PC-3 (cell line): ENCODE results near the gene GPD2. TPM values are rescaled to one million over a fixed set of nuclear protein-coding genes. Genes with fewer than 3 reads are reported as not detected.

ENCODE experiments used
- ATAC-seq: fragments of 200-7000 bp; cut with Tn5 transposase; 2 replicates; pipeline ENCODE4 v1.9.1; 2020; ENCODE audit warnings: mild to moderate bottlenecking, moderate library complexity
- BruUV-seq: library from RNA; stranded (reverse); fragments of 400-500 nt; replicated peaks from 2 replicates; lab custom pipeline; 2021; lab: Mats Ljungman, UMichigan
- CTCF ChIA-PET: fragments of 300-600 bp; sonication (Branson Sonifier 250); formaldehyde crosslinking; loops from one replicate; lab custom pipeline; 2022; ENCODE audit warnings: antibody characterized with exemption; lab: Charles Lee
- POLR2A ChIA-PET: fragments of 300-600 bp; sonication (Branson Sonifier 250); formaldehyde crosslinking; loops from one replicate; lab custom pipeline; 2022; ENCODE audit warnings: antibody characterized with exemption; ENCODE audit not compliant: unreplicated experiment; lab: Charles Lee
- DNase-seq: peaks from one replicate; pipeline ENCODE4 v3.0.0-alpha.2; 2015
- H2AFZ ChIP-seq: fragments of 300-600 bp; sonication (generic); 2 replicates; pipeline ENCODE4 v1.6.0; 2016; ENCODE audit warnings: antibody characterized with exemption, low read length
- H3F3A ChIP-seq: fragments of 300-600 bp; sonication (generic); one replicate; pipeline ENCODE4 v1.6.0; 2017; ENCODE audit warnings: antibody characterized with exemption, low read length, control low read depth, mild to moderate bottlenecking; ENCODE audit not compliant: unreplicated experiment
- H3K27ac ChIP-seq: fragments of 300-600 bp; sonication (generic); 2 replicates; pipeline ENCODE4 v1.5.1; 2016; ENCODE audit warnings: mild to moderate bottlenecking, low read length
- H3K27me3 ChIP-seq: fragments of 300-600 bp; sonication (generic); 2 replicates; pipeline ENCODE4 v1.6.1; 2016; ENCODE audit warnings: low read length, mixed read lengths
- H3K36me3 ChIP-seq: fragments of 300-600 bp; sonication (generic); 2 replicates; pipeline ENCODE4 v1.6.1; 2016; ENCODE audit warnings: low read depth, mixed run types, low read length, mixed read lengths
- H3K4me1 ChIP-seq: fragments of 300-600 bp; sonication (generic); 2 replicates; pipeline ENCODE4 v1.5.1; 2016; ENCODE audit warnings: low read length; ENCODE audit not compliant: insufficient read depth
- H3K4me2 ChIP-seq: fragments of 300-600 bp; sonication (generic); 2 replicates; pipeline ENCODE4 v1.6.0; 2016; ENCODE audit warnings: low read length
- H3K4me3 ChIP-seq: fragments of 300-600 bp; sonication (generic); 2 replicates; pipeline ENCODE4 v1.5.1; 2016; ENCODE audit warnings: mild to moderate bottlenecking, low read length, mixed read lengths
- H3K79me2 ChIP-seq: fragments of 300-600 bp; sonication (generic); 2 replicates; pipeline ENCODE4 v1.6.1; 2017; ENCODE audit warnings: low read length, mixed read lengths
- H3K9ac ChIP-seq: fragments of 300-600 bp; sonication (generic); 2 replicates; pipeline ENCODE4 v1.6.0; 2016; ENCODE audit warnings: mild to moderate bottlenecking, low read length
- H3K9me2 ChIP-seq: fragments of 300-600 bp; sonication (generic); replicated peaks from 2 replicates; pipeline ENCODE4 v1.6.1; 2016; ENCODE audit warnings: mixed run types, low read length, mixed read lengths
- H3K9me3 ChIP-seq: fragments of 300-600 bp; sonication (generic); 2 replicates; pipeline ENCODE4 v1.6.1; 2016; ENCODE audit warnings: low read length, mixed read lengths
- H4K20me1 ChIP-seq: fragments of 300-600 bp; sonication (generic); 2 replicates; pipeline ENCODE4 v1.6.1; 2016; ENCODE audit warnings: low read length, mixed read lengths
- CTCF ChIP-seq: fragments of 300-600 bp; sonication (generic); conservative IDR thresholded peaks from 2 replicates; pipeline ENCODE4 v1.5.1; 2017; ENCODE audit warnings: antibody characterized with exemption, low read depth, mild to moderate bottlenecking, low read length
- EZH2 ChIP-seq: fragments of 300-600 bp; sonication (generic); IDR thresholded peaks from one replicate; pipeline ENCODE4 v1.6.1; 2017; ENCODE audit warnings: antibody characterized with exemption, mild to moderate bottlenecking, low read length; ENCODE audit not compliant: unreplicated experiment
- EZH2phosphoT487 ChIP-seq: fragments of 300-600 bp; sonication (generic); IDR thresholded peaks from 2 replicates; pipeline ENCODE4 v1.6.1; 2018; ENCODE audit warnings: mild to moderate bottlenecking, antibody characterized with exemption, low read length, borderline replicate concordance
- intact Hi-C: fragments of 100-400 bp; cut with micrococcal nuclease; formaldehyde crosslinking; loops from 2 replicates; pipeline ENCODE4 v1.9.0; 2023
- total RNA-seq: library from RNA; depleted of rRNA; stranded (reverse); fragments of >200 nt; gene quantifications from 2 replicates; pipeline ENCODE4 v1.2.3, GENCODE V29; 2014

The GPD2 gene
- total RNA-seq, 1 experiment from 2014 or later, result 107 TPM

- TF ChIP-seq EZH2 (no peak), CTCF (no peak), EZH2phosphoT487 (no peak)
- no TSS peak for BruUV-seq
- no peaks in the 10 kb centered on the region for H3K9me2 ChIP-seq
- no peaks in the 10 kb centered on the region for H4K20me1 ChIP-seq
- H3F3A ChIP-seq, result no peaks in the 10 kb centered on the region
- peak overlapping the region; percentile 27; the same call in 1 of the 2 replicates for H3K4me2 ChIP-seq
- POLR2A ChIA-PET, result interaction anchor here (0.7 kb wide), 1 partner anchor 103 kb away, joined by 3 read pairs; no protein-coding TSS in a partner anchor
- no peaks in the 10 kb centered on the region for H3K36me3 ChIP-seq
- H3K4me1 ChIP-seq, result peaks cover 11% of the 10 kb centered on the region
- CTCF ChIA-PET, result no interaction called here
- H3K4me3 ChIP-seq, result no peak overlapping the region
- H3K9ac ChIP-seq, result peak overlapping the region; percentile 12; the same call in 1 of the 2 replicates
- H2AFZ ChIP-seq, result 0 out of 2 replicates have a peak overlapping the region, but pooled peaks have one; percentile 10
- intact Hi-C loops, result no loop called here
- DNase-seq, result peak; percentile 78
- peaks cover 69% of the 10 kb centered on the region for H3K79me2 ChIP-seq
- H3K27ac ChIP-seq, result peak overlapping the region; percentile 73
- H3K9me3 ChIP-seq, result no peaks in the 10 kb centered on the region
- peak; percentile 67 for ATAC-seq
- no peaks in the 10 kb centered on the region for H3K27me3 ChIP-seq
These were observed 9.4 kb downstream of the GPD2 start for GRCh38 chr2:156445296-156446220.

- intact Hi-C loops, result no loop called here
- DNase-seq (no peak), ATAC-seq (no peak)
- no peaks in the 10 kb centered on the region for H3K9me2 ChIP-seq
- no peaks in the 10 kb centered on the region for H3K9me3 ChIP-seq
- H3K9ac ChIP-seq, result no peak overlapping the region
- H3K4me1 ChIP-seq, result peaks cover 11% of the 10 kb centered on the region
- H3K79me2 ChIP-seq, result peaks cover 50% of the 10 kb centered on the region
- no peak overlapping the region for H3K27ac ChIP-seq
- ChIA-PET POLR2A (no interaction called here), CTCF (no interaction called here)
- H3F3A ChIP-seq, result no peaks in the 10 kb centered on the region
- no peaks in the 10 kb centered on the region for H3K27me3 ChIP-seq
- no TSS peak for BruUV-seq
- no peaks in the 10 kb centered on the region for H3K36me3 ChIP-seq
- no peak overlapping the region for H2AFZ ChIP-seq
- no peak overlapping the region for H3K4me3 ChIP-seq
- TF ChIP-seq CTCF (no peak), EZH2phosphoT487 (no peak), EZH2 (no peak)
- no peak overlapping the region for H3K4me2 ChIP-seq
- no peaks in the 10 kb centered on the region for H4K20me1 ChIP-seq
These were observed 11.6 kb downstream of the GPD2 start for GRCh38 chr2:156447761-156448160.

GRCh38 chr2:156448766-156449165, 12.6 kb downstream of the GPD2 start:
- Histone ChIP-seq H3F3A (no peaks in the 10 kb centered on the region), H2AFZ (no peak overlapping the region), H3K4me3 (no peak overlapping the region), H3K79me2 (peaks cover 50% of the 10 kb centered on the region), H3K9me3 (no peaks in the 10 kb centered on the region), H4K20me1 (no peaks in the 10 kb centered on the region), H3K27ac (no peak overlapping the region), H3K9ac (no peak overlapping the region), H3K27me3 (no peaks in the 10 kb centered on the region), H3K36me3 (no peaks in the 10 kb centered on the region), H3K4me2 (no peak overlapping the region), H3K4me1 (peaks cover 11% of the 10 kb centered on the region), H3K9me2 (no peaks in the 10 kb centered on the region)
- ChIA-PET POLR2A (no interaction called here), CTCF (no interaction called here)
- no peak for TF ChIP-seq CTCF
- no peak for TF ChIP-seq EZH2
- TF ChIP-seq EZH2phosphoT487, result no peak
- intact Hi-C loops, result no loop called here
- DNase-seq, result no peak
- BruUV-seq, result no TSS peak
- no peak for ATAC-seq
